ENCODE measurements around the gene STAT5A. TPM values are rescaled to one million over a fixed set of nuclear protein-coding genes. Genes with fewer than 3 reads are reported as not detected.

The STAT5A gene
- total RNA-seq, 2 donors from 2014 or later, result 16.9 to 51.2 TPM

DNA sequence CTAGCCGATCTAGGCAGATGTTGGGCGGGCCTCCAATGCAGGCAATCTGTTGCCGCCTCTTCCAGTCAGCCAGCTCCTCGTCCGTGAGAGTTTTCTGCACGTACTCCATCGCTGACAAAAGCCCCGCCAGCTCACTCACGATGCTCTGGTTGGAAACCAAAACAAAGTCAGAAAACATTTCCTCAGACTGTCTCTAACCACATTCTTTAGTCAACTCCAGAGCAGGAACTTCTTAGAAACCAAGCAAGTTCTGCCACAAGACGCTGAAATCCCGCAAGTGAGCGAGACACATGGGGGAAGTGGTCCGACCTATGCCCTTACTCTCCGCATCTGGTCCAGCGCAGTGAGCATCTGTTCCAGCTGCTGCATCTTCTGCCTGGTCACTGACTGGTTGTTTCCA lies 49.1 kb downstream of the STAT5A start:
- Histone ChIP-seq H3K27ac (no peak overlapping the region), H3K9me3 (no peaks in the 10 kb centered on the region), H3K4me3 (no peak overlapping the region), H3K27me3 (no peaks in the 10 kb centered on the region), H3K4me1 (peaks cover 0 to 11% of the 10 kb centered on the region in 2 donors), H3K36me3 (peaks cover 95% of the 10 kb centered on the region)
- no peak for TF ChIP-seq CTCF (IDR thresholded peaks at IDR 0.05)
- no peak for DNase-seq (ENCODE audit: low spot score)

GRCh38 chr17:42338427-42338985 lies 50.2 kb downstream of the STAT5A start:
- Histone ChIP-seq H3K4me3 (no peak overlapping the region), H3K27me3 (no peaks in the 10 kb centered on the region), H3K4me1 (peaks cover 0 to 11% of the 10 kb centered on the region in 2 donors), H3K27ac (no peak overlapping the region), H3K36me3 (peaks cover 95% of the 10 kb centered on the region), H3K9me3 (no peaks in the 10 kb centered on the region)
- TF ChIP-seq CTCF (IDR thresholded peaks at IDR 0.05), result no peak
- DNase-seq (ENCODE audit: low spot score), result no peak

GRCh38 chr17:42339221-42339620 lies 50.9 kb downstream of the STAT5A start:
- H3K4me1 ChIP-seq, result peaks cover 0 to 11% of the 10 kb centered on the region in 2 donors
- TF ChIP-seq CTCF (IDR thresholded peaks at IDR 0.05), result no peak
- peaks cover 95% of the 10 kb centered on the region for H3K36me3 ChIP-seq
- DNase-seq (ENCODE audit: low spot score), result no peak
- no peaks in the 10 kb centered on the region for H3K27me3 ChIP-seq
- H3K9me3 ChIP-seq, result no peaks in the 10 kb centered on the region
- H3K27ac ChIP-seq, result no peak overlapping the region
- H3K4me3 ChIP-seq, result no peak overlapping the region

- TF ChIP-seq CTCF (IDR thresholded peaks at IDR 0.05), result no peak
- no peaks in the 10 kb centered on the region for H3K27me3 ChIP-seq
- no peaks in the 10 kb centered on the region for H3K9me3 ChIP-seq
- no peak overlapping the region for H3K4me3 ChIP-seq
- peaks cover 95% of the 10 kb centered on the region for H3K36me3 ChIP-seq
- no peak overlapping the region for H3K27ac ChIP-seq
- DNase-seq (ENCODE audit: low spot score), result no peak
- peaks cover 0 to 14% of the 10 kb centered on the region in 2 donors for H3K4me1 ChIP-seq
Observed at GRCh38 chr17:42340691-42341127, 52.4 kb downstream of the STAT5A start.

- no peaks in the 10 kb centered on the region for H3K9me3 ChIP-seq
- H3K27ac ChIP-seq, result peak overlapping the region in 1 of 2 donors; percentile 31
- peaks cover 0 to 22% of the 10 kb centered on the region in 2 donors for H3K4me1 ChIP-seq
- peaks cover 95% of the 10 kb centered on the region for H3K36me3 ChIP-seq
- H3K4me3 ChIP-seq, result no peak overlapping the region
- no peak for DNase-seq (ENCODE audit: low spot score)
- no peaks in the 10 kb centered on the region for H3K27me3 ChIP-seq
- TF ChIP-seq CTCF (IDR thresholded peaks at IDR 0.05), result no peak
Observed at GRCh38 chr17:42341568-42341967, 53.3 kb downstream of the STAT5A start.

Data from right atrium auricular region (tissue), 2 donors.